HepG2 (cell line): Measurements from ENCODE around the gene C5AR1. TPM values are rescaled to one million over a fixed set of nuclear protein-coding genes. Genes with fewer than 3 reads are reported as not detected.

Source experiments
- GLMP ChIP-seq: sonication (generic); formaldehyde crosslinking; IDR thresholded peaks from 2 replicates; pipeline ENCODE4 v1.9.0; 2021; ENCODE audit warnings: missing genetic modification reagents, mild to moderate bottlenecking, borderline replicate concordance
- HHEX ChIP-seq: IDR thresholded peaks from 2 replicates; pipeline ENCODE4 v1.6.1; 2016; ENCODE audit warnings: control low read depth
- HOXD1 ChIP-seq: sonication (generic); formaldehyde crosslinking; IDR thresholded peaks from 2 replicates; pipeline ENCODE4 v1.5.0; 2020; ENCODE audit warnings: missing genetic modification reagents
- KDM3A ChIP-seq: IDR thresholded peaks from 2 replicates; pipeline ENCODE4 v1.6.1; 2018; ENCODE audit warnings: low read depth, missing compliant biosample characterization
- MED8 ChIP-seq: sonication (generic); formaldehyde crosslinking; IDR thresholded peaks from 2 replicates; pipeline ENCODE4 v1.8.1; 2023; ENCODE audit warnings: mild to moderate bottlenecking, missing genetic modification reagents; ENCODE audit not compliant: insufficient replicate concordance
- MIXL1 ChIP-seq: IDR thresholded peaks from 2 replicates; pipeline ENCODE4 v1.6.1; 2016
- NFKB2 ChIP-seq: sonication (generic); formaldehyde crosslinking; IDR thresholded peaks from 2 replicates; pipeline ENCODE4 v1.4.0; 2020; ENCODE audit warnings: missing genetic modification reagents, borderline replicate concordance
- PITX1 ChIP-seq: sonication (generic); formaldehyde crosslinking; IDR thresholded peaks from 2 replicates; pipeline ENCODE4 v1.5.1; 2020; ENCODE audit warnings: mild to moderate bottlenecking, missing genetic modification reagents
- POLR2G ChIP-seq: fragments of 200-400 bp; formaldehyde crosslinking; IDR thresholded peaks from 2 replicates; pipeline ENCODE4 v1.6.1; 2018; ENCODE audit warnings: mild to moderate bottlenecking, low read depth, low read length, moderate library complexity
- PRPF4 ChIP-seq: fragments of 200-400 bp; formaldehyde crosslinking; IDR thresholded peaks from 2 replicates; pipeline ENCODE4 v1.6.1; 2016; ENCODE audit warnings: low read length, low read depth; ENCODE audit not compliant: poor library complexity, severe bottlenecking
- ZNF138 ChIP-seq: sonication (generic); formaldehyde crosslinking; IDR thresholded peaks from 2 replicates; pipeline ENCODE4 v1.5.0; 2020; ENCODE audit warnings: mild to moderate bottlenecking, low read depth, missing genetic modification reagents
- ZNF142 ChIP-seq: sonication (generic); formaldehyde crosslinking; IDR thresholded peaks from 2 replicates; pipeline ENCODE4 v1.4.0; 2020; ENCODE audit warnings: missing genetic modification reagents
- ZNF205 ChIP-seq: IDR thresholded peaks from 2 replicates; pipeline ENCODE4 v1.6.1; 2018; ENCODE audit warnings: missing biosample characterization, missing genetic modification reagents
- ZNF280D ChIP-seq: sonication (generic); formaldehyde crosslinking; IDR thresholded peaks from 2 replicates; pipeline ENCODE4 v1.5.1; 2020; ENCODE audit warnings: mild to moderate bottlenecking, missing genetic modification reagents
- ZNF337 ChIP-seq: sonication (generic); formaldehyde crosslinking; IDR thresholded peaks from 2 replicates; pipeline ENCODE4 v1.5.1; 2020; ENCODE audit warnings: missing genetic modification reagents, low read depth, mild to moderate bottlenecking, borderline replicate concordance
- ZNF577 ChIP-seq: sonication (generic); formaldehyde crosslinking; IDR thresholded peaks from 2 replicates; pipeline ENCODE4 v1.4.0; 2020; ENCODE audit warnings: mild to moderate bottlenecking, low read depth, missing genetic modification reagents, borderline replicate concordance
- ZNF639 ChIP-seq: conservative IDR thresholded peaks from 2 replicates; pipeline ENCODE4 v1.6.1; 2018; ENCODE audit warnings: missing genetic modification reagents
- ZNF841 ChIP-seq: sonication (generic); formaldehyde crosslinking; IDR thresholded peaks from 2 replicates; pipeline ENCODE4 v1.8.1; 2023; ENCODE audit warnings: missing genetic modification reagents, borderline replicate concordance
- polyA plus RNA-seq, 8 experiments: library from polyadenylated mRNA; depleted of rRNA in 3 of 8; stranded (reverse) in 7 of 8; unstranded in 1 of 8; fragments of >200 nt; fragmentation: Illumina TruSeq in 4 of 8; extraction: Trizol in 4 of 8; gene quantifications; 2 replicates each; pipeline versions ENCODE4 v1.2.1 to v1.2.3, GENCODE V29; 2011 to 2016; ENCODE audit warnings: low read depth in 4 of 8, missing spikeins in 1 of 8, mixed read lengths in 1 of 8; ENCODE audit not compliant: insufficient read depth in 1 of 8
- total RNA-seq, 5 experiments: library from RNA; depleted of rRNA; stranded (reverse); fragments of >200 nt; fragmentation: Illumina TruSeq; extraction: Trizol; gene quantifications; 2 replicates each; pipeline ENCODE4 v1.2.3, GENCODE V29; 2016; ENCODE audit warnings: low read depth in 1 of 5

Gene C5AR1
- total and polyA plus RNA-seq, 2 of the 13 experiments (the other 11 are each of a cell fraction or from before 2014, with no cell fraction given), result 0.07 to 1.6 TPM

- no peak for TF ChIP-seq ZNF142
- TF ChIP-seq ZNF577 (CRISPR knock-in tag), result no peak
- TF ChIP-seq MED8 (CRISPR knock-in tag), result peak; percentile 84
- TF ChIP-seq ZNF205 (CRISPR knock-in tag), result no peak; the same call in 1 of the 2 replicates
- TF ChIP-seq GLMP (CRISPR knock-in tag), result no peak
- TF ChIP-seq PITX1, result no peak; the same call in 1 of the 2 replicates
- no peak for TF ChIP-seq ZNF280D (CRISPR knock-in tag)
- TF ChIP-seq ZNF841 (CRISPR knock-in tag), result no peak
- peak; percentile 76 for TF ChIP-seq POLR2G
- 0 out of 2 replicates have a peak, but pooled peaks have one; percentile 18 for TF ChIP-seq HOXD1 (CRISPR knock-in tag)
- no peak for TF ChIP-seq HHEX
- no peak for TF ChIP-seq MIXL1 (CRISPR knock-in tag)
- TF ChIP-seq ZNF138, result 0 out of 2 replicates have a peak, but pooled peaks have one; percentile 72
- no peak for TF ChIP-seq ZNF337
- no peak for TF ChIP-seq PRPF4
- peak; percentile 68; the same call in 1 of the 2 replicates for TF ChIP-seq KDM3A (CRISPR knock-in tag)
- TF ChIP-seq NFKB2 (CRISPR knock-in tag), result 0 out of 2 replicates have a peak, but pooled peaks have one; percentile 72
- TF ChIP-seq ZNF639, result peak; percentile 41
Measured at GRCh38 chr19:47273313-47274070, 36.2 kb upstream of the C5AR1 start (continued).
